Prostate gland (tissue), 2 donors: ENCODE results near the gene DEFB132. TPM values are rescaled to one million over a fixed set of nuclear protein-coding genes. Genes with fewer than 3 reads are reported as not detected.

Experiments
- DNase-seq: peaks from one replicate; pipeline ENCODE4 v3.0.0-alpha.2; 2019; ENCODE audit warnings: low spot score
- H3K27ac ChIP-seq, 2 donors: fragments of 200-600 bp; sonication (generic); 2 replicates each; pipeline ENCODE4 v1.5.1; 2017 to 2019
- H3K27me3 ChIP-seq: fragments of 200-600 bp; sonication (generic); replicated peaks from 2 replicates; pipeline ENCODE4 v1.5.1; 2019; ENCODE audit not compliant: insufficient read depth
- H3K36me3 ChIP-seq, 2 donors: fragments of 200-600 bp; sonication (generic); 1 replicate in 1 of 2; 2 replicates in 1 of 2; pipeline versions ENCODE4 v1.5.1 to v1.8.1; 2017 to 2019
- H3K4me1 ChIP-seq: fragments of 200-600 bp; sonication (generic); replicated peaks from 2 replicates; pipeline ENCODE4 v1.5.1; 2019
- H3K4me3 ChIP-seq, 2 donors: fragments of 200-600 bp; sonication (generic); 2 replicates each; pipeline ENCODE4 v1.5.1; 2017 to 2019
- H3K9me3 ChIP-seq: fragments of 200-600 bp; sonication (generic); 2 replicates; pipeline ENCODE4 v1.5.1; 2017
- CTCF ChIP-seq, 4 experiments: fragments of 200-600 bp in 2 of 4; fragments of 450-650 bp in 2 of 4; sonication (generic) in 2 of 4; IDR thresholded peaks; 1 replicate in 3 of 4; 2 replicates in 1 of 4; pipeline ENCODE4 v1.5.1; 2016 to 2019; ENCODE audit warnings: antibody characterized with exemption in 4 of 4, mild to moderate bottlenecking in 2 of 4, moderate library complexity in 2 of 4
- POLR2A ChIP-seq: fragments of 450-650 bp; IDR thresholded peaks from one replicate; pipeline ENCODE4 v1.6.1; 2016; ENCODE audit warnings: antibody characterized with exemption, mild to moderate bottlenecking
- POLR2AphosphoS5 ChIP-seq: sonication (generic); formaldehyde crosslinking; IDR thresholded peaks from one replicate; pipeline ENCODE4 v1.6.1; 2017; ENCODE audit warnings: antibody characterized with exemption
- WGBS: methylation state at CpG from one replicate; pipeline ENCODE4 v1.1.5; 2018; 5-methylcytosine and 5-hydroxymethylcytosine counted together
- intact Hi-C: fragments of 100-400 bp; cut with DNase I; formaldehyde crosslinking; loops from one replicate; pipeline ENCODE4 v1.14.2; 2022
- total RNA-seq, 2 donors: library from RNA; depleted of rRNA; stranded (reverse); fragments of >200 nt; gene quantifications; one replicate each; pipeline ENCODE4 v1.1.0, GENCODE V29; 2016

The DEFB132 gene
- total RNA-seq, 2 donors from 2014 or later = 2.2 to 3.3 TPM

DNA sequence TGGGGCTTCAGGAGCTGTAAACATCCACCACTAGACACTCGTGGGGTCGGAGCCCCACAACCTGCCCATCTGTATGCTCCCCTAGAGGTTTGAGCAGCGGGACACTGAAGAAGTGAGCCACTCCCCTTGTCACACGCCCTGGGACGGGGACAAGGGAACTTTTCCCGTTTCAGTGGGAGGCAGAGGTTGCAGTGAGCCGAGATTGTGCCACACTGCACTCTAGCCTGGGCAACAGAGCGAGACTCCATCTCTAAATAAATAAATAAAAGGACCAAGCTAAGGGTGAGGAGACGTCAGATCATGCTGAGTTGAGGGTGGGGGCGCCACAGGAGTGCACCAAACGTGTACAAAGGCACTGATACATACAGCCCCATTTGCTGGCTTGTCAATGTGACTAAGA, 48.2 kb downstream of the DEFB132 start:
- Histone ChIP-seq H3K9me3 (no peaks in the 10 kb centered on the region), H3K4me3 (no peak overlapping the region), H3K4me1 (peaks cover 2% of the 10 kb centered on the region), H3K27ac (no peak overlapping the region), H3K27me3 (no peaks in the 10 kb centered on the region), H3K36me3 (no peaks in the 10 kb centered on the region)
- WGBS = 69% methylated on average over 11 of the region's 11 CpGs
- no peak for DNase-seq
- intact Hi-C loops = no loop called here
- no peak for TF ChIP-seq POLR2A
- no peak for TF ChIP-seq CTCF (IDR thresholded peaks at IDR 0.05)
- no peak for TF ChIP-seq POLR2AphosphoS5

DNA sequence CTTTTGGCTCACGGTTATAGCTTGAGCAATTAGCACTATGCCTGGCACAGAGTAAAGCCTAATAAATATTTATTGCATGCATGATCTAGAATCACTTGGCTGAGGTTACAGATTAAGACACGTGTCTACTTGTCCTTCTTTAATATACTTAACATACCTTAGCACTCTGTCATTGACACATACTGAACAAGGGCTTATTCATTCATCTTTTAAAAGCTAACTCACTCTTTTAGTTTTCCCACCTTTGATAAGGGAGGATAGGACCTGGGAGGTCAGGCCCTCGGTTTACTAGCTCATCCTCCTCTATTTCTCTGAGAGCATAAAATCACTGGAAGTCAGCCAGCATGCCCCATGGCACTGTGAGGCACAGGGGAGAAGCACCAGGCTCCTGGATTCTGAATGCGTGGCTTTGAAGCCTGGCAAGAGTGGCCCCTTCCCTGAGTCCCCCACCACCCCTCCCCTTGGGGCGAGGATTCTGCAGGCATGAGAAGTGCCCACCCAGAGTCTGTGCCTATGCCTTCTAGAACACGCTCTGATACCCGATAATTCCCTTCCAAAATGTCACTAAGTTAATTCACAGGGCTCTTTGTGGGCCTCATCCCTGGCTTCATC, 51.0 kb downstream of the DEFB132 start:
- Histone ChIP-seq H3K4me3 (no peak overlapping the region), H3K27me3 (no peaks in the 10 kb centered on the region), H3K36me3 (no peaks in the 10 kb centered on the region), H3K9me3 (no peaks in the 10 kb centered on the region), H3K4me1 (no peaks in the 10 kb centered on the region), H3K27ac (no peak overlapping the region)
- TF ChIP-seq POLR2AphosphoS5 (no peak), CTCF (IDR thresholded peaks at IDR 0.05) (no peak), POLR2A (no peak)
- WGBS = 42% methylated on average over 6 of the region's 7 CpGs
- intact Hi-C loops = no loop called here
- DNase-seq = no peak

GRCh38 chr20:309306-309840, 51.8 kb downstream of the DEFB132 start:
- DNase-seq = no peak
- H3K4me3 ChIP-seq = peak overlapping the region in 1 of 2 donors; percentile 29
- WGBS = 3% methylated on average over 6 of the region's 6 CpGs
- intact Hi-C loops = no loop called here
- H3K27ac ChIP-seq = peak overlapping the region; percentile 68 to 76
- H3K9me3 ChIP-seq = no peaks in the 10 kb centered on the region
- TF ChIP-seq CTCF (IDR thresholded peaks at IDR 0.05) = no peak
- no peak for TF ChIP-seq POLR2A
- TF ChIP-seq POLR2AphosphoS5 = no peak
- H3K4me1 ChIP-seq = no peaks in the 10 kb centered on the region
- no peaks in the 10 kb centered on the region for H3K36me3 ChIP-seq
- H3K27me3 ChIP-seq = no peaks in the 10 kb centered on the region

GRCh38 chr20:309841-310644, 52.5 kb downstream of the DEFB132 start:
- intact Hi-C loops = no loop called here
- WGBS = 3% methylated on average over 31 of the region's 31 CpGs
- no peaks in the 10 kb centered on the region for H3K36me3 ChIP-seq
- peak overlapping the region; percentile 68 to 76 for H3K27ac ChIP-seq
- H3K9me3 ChIP-seq = no peaks in the 10 kb centered on the region
- no peaks in the 10 kb centered on the region for H3K4me1 ChIP-seq
- H3K4me3 ChIP-seq = peak overlapping the region; percentile 19 to 29
- DNase-seq = peak; percentile 85
- H3K27me3 ChIP-seq = no peaks in the 10 kb centered on the region
- TF ChIP-seq CTCF (IDR thresholded peaks at IDR 0.05) (no peak), POLR2AphosphoS5 (peak; percentile 54), POLR2A (no peak)
